ENCODE measurements around the gene SCLT1.
"Not testable (repeated sequence)": the region's sequence is repeated elsewhere in the genome, so short reads cannot be mapped to it uniquely, and the experiment has no call there.

Gene SCLT1

DNA sequence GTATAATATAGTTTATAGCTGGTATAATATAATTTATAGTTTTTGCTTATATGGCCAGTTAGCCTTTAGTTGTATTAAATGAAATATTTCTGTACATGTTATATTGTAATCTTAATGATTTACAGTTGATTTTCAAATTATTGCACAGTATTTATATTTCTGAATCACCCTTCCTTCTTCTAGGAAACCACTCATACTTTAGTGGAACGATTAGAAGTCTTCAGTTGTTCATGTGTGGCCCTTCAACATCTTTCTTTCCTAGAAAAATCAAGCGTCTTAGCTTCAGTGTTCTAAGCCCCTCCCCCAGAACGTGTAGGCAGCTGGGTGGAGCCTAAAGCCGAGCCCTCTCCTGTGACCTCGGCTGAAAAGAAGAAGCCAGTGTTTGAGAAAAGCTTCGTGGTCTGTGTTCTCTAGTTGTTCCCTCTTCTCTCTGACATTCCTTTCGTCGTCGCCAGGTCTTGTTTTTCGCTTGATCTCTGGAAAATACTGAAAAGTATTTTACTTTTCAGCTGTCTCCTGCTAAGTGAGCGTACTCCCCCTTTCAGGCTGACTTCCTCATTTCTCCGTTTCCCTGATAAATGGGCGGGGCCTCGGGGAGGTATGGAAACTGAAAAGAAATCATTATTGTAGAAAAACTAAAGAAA lies 2.6 kb upstream of the SCLT1 start, which contains the start of gene C4orf33:
Gene C4orf33, plus strand, starts transcription at position 342 of the 644 bp plus-strand sequence. CDS start 6,459 bp downstream, outside the sequence.
- Mint-ChIP-seq H3K4me3 (peak within 1 kb of the TSS; percentile 90), H3K4me1 (ENCODE audit: low read depth) (peaks cover 35% of the 10 kb centered on the region)

DNA sequence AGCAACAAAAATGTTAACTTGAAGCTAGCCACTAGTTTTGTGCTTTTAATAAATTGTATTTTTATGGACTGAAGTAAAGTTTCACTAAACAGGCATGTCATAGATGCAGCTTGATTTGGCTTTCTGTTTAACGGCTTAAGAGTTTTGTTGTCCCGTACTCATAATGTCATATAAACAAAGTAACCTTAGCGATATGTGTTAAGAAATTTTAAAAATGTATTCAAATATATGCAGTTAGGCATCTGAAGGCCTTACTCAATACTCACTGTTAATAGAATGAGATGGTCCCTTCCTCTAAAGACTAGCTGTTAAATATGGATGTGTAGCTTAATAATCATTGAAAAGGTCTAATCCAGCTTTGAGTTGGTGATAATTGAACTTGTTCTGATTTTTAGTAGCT lies 1.0 kb upstream of the SCLT1 start:
- Mint-ChIP-seq H3K4me1 (ENCODE audit: low read depth) (peaks cover 38% of the 10 kb centered on the region), H3K4me3 (no peak overlapping the region), H3K36me3 (ENCODE audit: low read depth) (peaks cover 11% of the 10 kb centered on the region), H3K27ac (peak overlapping the region; percentile 33), H3K9me3 (no peaks in the 10 kb centered on the region), H3K27me3 (no peaks in the 10 kb centered on the region)
- no peak for DNase-seq

More for the DNA sequence above, 2.6 kb upstream of the SCLT1 start, which contains the start of gene C4orf33:
- peaks cover 8% of the 10 kb centered on the region for H3K36me3 Mint-ChIP-seq (ENCODE audit: low read depth)
- peak within 1 kb of the TSS; percentile 96 for H3K27ac Mint-ChIP-seq
- no peaks in the 10 kb centered on the region for H3K27me3 Mint-ChIP-seq
- peak; percentile 77 for DNase-seq
- H3K9me3 Mint-ChIP-seq: no peaks in the 10 kb centered on the region

GRCh38 chr4:129092631-129093190 lies 628 bp downstream of the SCLT1 start:
- Mint-ChIP-seq H3K9me3 (no peaks in the 10 kb centered on the region), H3K4me1 (ENCODE audit: low read depth) (peaks cover 46% of the 10 kb centered on the region), H3K36me3 (ENCODE audit: low read depth) (peaks cover 11% of the 10 kb centered on the region), H3K4me3 (no peak overlapping the region), H3K27me3 (no peaks in the 10 kb centered on the region), H3K27ac (no peak overlapping the region)
- no peak for DNase-seq

DNA sequence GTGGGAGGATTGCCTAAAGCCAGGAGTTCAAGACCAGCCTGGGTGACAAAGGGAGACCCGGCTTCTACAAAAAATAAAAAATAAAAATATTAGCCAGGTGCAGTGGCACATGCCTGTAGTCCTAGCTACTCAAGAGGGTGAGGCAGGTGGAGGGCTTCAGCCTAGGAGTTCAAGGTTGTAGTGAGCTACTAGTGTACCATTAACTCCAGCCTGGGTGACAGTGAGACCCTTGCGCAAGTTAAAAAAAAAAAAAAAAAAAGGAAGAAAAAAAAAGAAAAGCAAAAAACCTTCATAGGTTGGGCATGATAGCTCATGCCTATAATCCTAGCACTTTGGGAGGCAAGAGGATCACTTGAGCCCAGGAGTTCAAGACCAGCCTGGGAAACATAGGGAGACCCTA lies 5.8 kb downstream of the SCLT1 start:
- Mint-ChIP-seq H3K27ac (no peak overlapping the region), H3K36me3 (ENCODE audit: low read depth) (peaks cover 20% of the 10 kb centered on the region), H3K4me1 (ENCODE audit: low read depth) (peaks cover 41% of the 10 kb centered on the region), H3K9me3 (peaks cover 4% of the 10 kb centered on the region), H3K27me3 (no peaks in the 10 kb centered on the region), H3K4me3 (no peak overlapping the region)
- no peak for DNase-seq

- DNase-seq: no peak
- no peak overlapping the region for H3K4me3 Mint-ChIP-seq
- H3K27me3 Mint-ChIP-seq: no peaks in the 10 kb centered on the region
- peaks cover 5% of the 10 kb centered on the region for H3K9me3 Mint-ChIP-seq
- peaks cover 39% of the 10 kb centered on the region for H3K36me3 Mint-ChIP-seq (ENCODE audit: low read depth)
- peaks cover 44% of the 10 kb centered on the region for H3K4me1 Mint-ChIP-seq (ENCODE audit: low read depth)
- H3K27ac Mint-ChIP-seq: no peak overlapping the region
These were observed 7.9 kb downstream of the SCLT1 start for GRCh38 chr4:129085472-129085871.

DNA sequence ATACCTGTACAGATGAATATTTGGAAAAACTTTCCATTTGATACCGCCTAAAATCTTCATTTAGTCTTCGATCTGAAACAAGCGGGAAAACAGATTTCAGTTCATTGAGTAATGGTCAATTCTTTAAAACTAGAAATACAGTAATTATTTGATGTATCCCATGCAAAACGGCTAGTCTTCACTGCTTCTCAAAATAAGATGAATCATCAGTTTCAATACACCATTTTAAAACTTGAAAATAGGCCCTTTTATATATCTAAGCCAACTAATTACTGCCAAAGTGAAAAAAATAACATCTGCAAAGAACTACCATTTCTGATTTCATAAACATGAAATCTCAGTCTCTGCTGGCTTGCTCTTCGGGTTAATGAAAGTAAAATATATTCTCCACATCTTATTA lies 11.0 kb downstream of the SCLT1 start:
- Mint-ChIP-seq H3K36me3 (ENCODE audit: low read depth) (peaks cover 65% of the 10 kb centered on the region), H3K27me3 (no peaks in the 10 kb centered on the region), H3K4me1 (ENCODE audit: low read depth) (peaks cover 29% of the 10 kb centered on the region), H3K27ac (no peak overlapping the region), H3K4me3 (no peak overlapping the region), H3K9me3 (peaks cover 15% of the 10 kb centered on the region)
- DNase-seq: no peak

- no peak for DNase-seq
- Mint-ChIP-seq H3K9me3 (peaks cover 16% of the 10 kb centered on the region), H3K36me3 (ENCODE audit: low read depth) (peaks cover 78% of the 10 kb centered on the region), H3K27ac (no peak overlapping the region), H3K4me1 (ENCODE audit: low read depth) (peaks cover 18% of the 10 kb centered on the region), H3K4me3 (no peak overlapping the region), H3K27me3 (no peaks in the 10 kb centered on the region)
These were observed 13.2 kb downstream of the SCLT1 start for GRCh38 chr4:129080129-129080528.

DNA sequence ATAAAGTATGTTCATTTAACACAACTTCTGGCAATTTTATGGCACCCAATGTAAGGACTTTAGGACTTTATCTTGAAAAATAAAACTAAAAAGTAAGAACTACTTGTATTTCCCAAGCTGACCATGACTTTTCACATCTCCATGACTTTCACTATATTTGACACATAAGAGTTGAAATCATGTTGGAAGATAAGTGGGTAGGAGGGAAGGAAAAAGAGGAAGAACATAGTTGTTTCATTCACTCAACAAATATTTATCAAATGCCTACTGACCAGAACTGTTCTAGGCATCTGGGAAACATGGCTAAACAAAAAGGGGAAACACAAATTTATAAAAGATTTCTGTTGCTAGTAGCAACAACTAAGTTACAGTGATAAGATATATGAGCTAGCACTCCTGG lies 16.0 kb downstream of the SCLT1 start:
- no peaks in the 10 kb centered on the region for H3K27me3 Mint-ChIP-seq
- DNase-seq: no peak
- H3K27ac Mint-ChIP-seq: no peak overlapping the region
- H3K4me1 Mint-ChIP-seq (ENCODE audit: low read depth): peaks cover 2% of the 10 kb centered on the region
- peaks cover 27% of the 10 kb centered on the region for H3K9me3 Mint-ChIP-seq
- peaks cover 87% of the 10 kb centered on the region for H3K36me3 Mint-ChIP-seq (ENCODE audit: low read depth)
- H3K4me3 Mint-ChIP-seq: no peak overlapping the region

DNA sequence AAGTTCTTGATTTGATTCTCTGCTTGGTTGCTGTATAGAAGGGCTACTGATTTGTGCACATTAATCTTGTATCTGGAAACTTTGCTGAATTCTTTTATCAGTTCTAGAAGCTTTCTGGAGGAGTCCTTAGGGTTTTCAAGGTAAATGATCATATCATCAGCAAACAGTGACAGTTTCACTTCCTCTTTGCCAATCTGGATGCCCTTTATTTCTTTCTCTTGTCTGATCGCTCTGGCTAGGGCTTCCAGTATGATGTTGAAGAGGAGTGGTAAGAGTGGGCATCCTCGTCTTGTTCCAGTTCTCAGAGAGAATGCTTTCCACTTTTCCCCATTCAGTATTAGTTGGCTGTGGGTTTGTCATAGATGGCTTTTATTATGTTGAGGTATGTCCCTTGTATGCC lies 23.8 kb downstream of the SCLT1 start:
- H3K4me1 Mint-ChIP-seq (ENCODE audit: low read depth); H3K27me3 Mint-ChIP-seq; DNase-seq; H3K4me3 Mint-ChIP-seq; H3K27ac Mint-ChIP-seq: not testable (repeated sequence)
- H3K36me3 Mint-ChIP-seq (ENCODE audit: low read depth): peaks cover 83% of the 10 kb centered on the region
- H3K9me3 Mint-ChIP-seq: peaks cover 57% of the 10 kb centered on the region

GRCh38 chr4:129064717-129065116 lies 28.6 kb downstream of the SCLT1 start:
- H3K4me3 Mint-ChIP-seq: no peak overlapping the region
- no peak for DNase-seq
- no peaks in the 10 kb centered on the region for H3K4me1 Mint-ChIP-seq (ENCODE audit: low read depth)
- peaks cover 84% of the 10 kb centered on the region for H3K36me3 Mint-ChIP-seq (ENCODE audit: low read depth)
- peaks cover 59% of the 10 kb centered on the region for H3K9me3 Mint-ChIP-seq
- no peak overlapping the region for H3K27ac Mint-ChIP-seq
- H3K27me3 Mint-ChIP-seq: no peaks in the 10 kb centered on the region

DNA sequence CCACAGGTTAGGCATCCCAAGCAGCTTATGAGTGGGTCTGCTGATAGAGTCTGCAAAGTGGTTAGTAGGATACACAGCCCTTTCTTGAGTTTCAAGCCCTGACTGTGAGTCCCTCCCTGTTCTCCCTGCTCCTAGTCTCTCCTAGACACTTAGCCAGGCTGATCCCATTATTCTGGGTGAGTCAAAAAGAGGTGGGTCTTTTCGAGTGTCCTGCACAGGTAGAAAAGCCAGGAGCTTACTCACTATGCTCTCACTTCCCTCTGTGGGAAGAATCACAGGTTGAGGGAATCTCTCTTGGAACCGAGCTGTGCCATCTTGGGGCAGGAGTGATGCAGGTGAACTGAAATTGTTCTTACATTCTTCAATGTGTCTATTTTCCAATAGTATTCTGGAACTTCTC lies 29.7 kb downstream of the SCLT1 start:
- no peak overlapping the region for H3K4me3 Mint-ChIP-seq
- H3K27ac Mint-ChIP-seq: no peak overlapping the region
- H3K9me3 Mint-ChIP-seq: peaks cover 59% of the 10 kb centered on the region
- no peaks in the 10 kb centered on the region for H3K4me1 Mint-ChIP-seq (ENCODE audit: low read depth)
- DNase-seq: no peak
- H3K27me3 Mint-ChIP-seq: no peaks in the 10 kb centered on the region
- H3K36me3 Mint-ChIP-seq (ENCODE audit: low read depth): peaks cover 78% of the 10 kb centered on the region

DNA sequence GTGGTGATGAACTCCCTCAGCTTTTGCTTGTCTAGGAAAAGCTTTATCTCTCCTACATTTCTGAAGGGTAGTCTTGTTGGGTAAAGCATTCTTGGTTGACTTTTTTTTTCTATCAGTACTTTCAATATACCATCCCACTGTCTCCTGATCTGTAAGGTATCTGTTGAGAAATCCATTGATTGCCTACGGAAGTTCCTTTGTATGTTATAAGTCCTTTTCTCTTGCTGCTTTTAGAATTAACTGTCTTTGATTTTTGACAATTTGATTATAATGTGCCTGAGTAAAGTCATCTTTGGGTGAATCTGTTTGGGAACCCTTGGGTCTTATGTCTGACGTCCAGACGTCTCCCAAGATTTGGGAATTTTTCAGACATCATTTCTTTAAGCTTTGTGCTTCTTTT lies 30.8 kb downstream of the SCLT1 start:
- peaks cover 72% of the 10 kb centered on the region for H3K36me3 Mint-ChIP-seq (ENCODE audit: low read depth)
- H3K27me3 Mint-ChIP-seq: no peaks in the 10 kb centered on the region
- no peak overlapping the region for H3K27ac Mint-ChIP-seq
- peaks cover 54% of the 10 kb centered on the region for H3K9me3 Mint-ChIP-seq
- no peaks in the 10 kb centered on the region for H3K4me1 Mint-ChIP-seq (ENCODE audit: low read depth)
- no peak for DNase-seq
- no peak overlapping the region for H3K4me3 Mint-ChIP-seq

- Mint-ChIP-seq H3K9me3 (peaks cover 68% of the 10 kb centered on the region), H3K36me3 (ENCODE audit: low read depth) (peaks cover 67% of the 10 kb centered on the region), H3K27me3 (no peaks in the 10 kb centered on the region), H3K27ac (no peak overlapping the region), H3K4me1 (ENCODE audit: low read depth) (no peaks in the 10 kb centered on the region), H3K4me3 (no peak overlapping the region)
- DNase-seq: no peak
These were observed 34.3 kb downstream of the SCLT1 start for GRCh38 chr4:129059028-129059427.

DNA sequence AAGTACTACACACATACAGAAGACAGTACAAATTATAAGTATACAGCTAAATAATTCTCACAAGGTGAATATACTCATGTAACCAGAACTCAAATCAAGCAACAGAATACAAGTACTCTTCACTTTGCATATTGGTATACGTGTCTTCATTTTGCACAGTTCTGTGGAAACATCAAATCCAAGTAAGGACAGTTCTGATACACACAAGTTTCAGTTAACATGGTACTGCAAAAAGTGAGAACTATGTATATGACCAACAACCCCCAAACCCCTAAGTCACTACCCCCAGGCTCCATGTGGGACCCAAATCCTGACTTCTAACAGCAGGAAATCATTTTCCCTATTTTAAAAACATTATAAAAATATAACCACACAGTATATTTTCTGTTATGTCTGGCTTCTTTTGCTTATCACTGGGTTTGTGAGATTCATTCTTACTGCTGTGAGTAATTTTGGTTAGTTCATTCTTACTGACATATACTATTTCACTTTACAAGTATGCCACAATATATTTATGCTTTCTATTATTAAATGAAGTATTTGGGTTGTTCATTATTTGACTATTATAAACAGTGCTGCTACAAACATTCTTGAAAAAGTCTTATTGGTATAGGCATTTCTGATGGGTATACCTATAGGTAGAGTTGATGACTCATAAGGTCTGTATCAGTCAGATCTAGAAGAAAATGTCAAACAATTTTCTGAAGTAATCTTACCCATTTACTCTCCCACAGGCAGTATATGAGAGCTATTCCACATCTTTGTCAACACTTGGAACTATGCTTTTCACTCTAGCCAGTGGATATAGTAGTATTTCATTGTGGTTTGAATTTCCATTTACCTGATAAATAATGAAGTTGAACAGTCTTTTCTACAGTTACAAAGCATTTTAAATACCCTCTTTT lies 47.0 kb downstream of the SCLT1 start:
- Mint-ChIP-seq H3K9me3 (peaks cover 13% of the 10 kb centered on the region), H3K4me1 (ENCODE audit: low read depth) (peaks cover 13% of the 10 kb centered on the region), H3K27ac (peak overlapping the region; percentile 42), H3K4me3 (no peak overlapping the region), H3K36me3 (ENCODE audit: low read depth) (peaks cover 5% of the 10 kb centered on the region), H3K27me3 (no peaks in the 10 kb centered on the region)
- DNase-seq: no peak

- Mint-ChIP-seq H3K27me3 (no peaks in the 10 kb centered on the region), H3K36me3 (ENCODE audit: low read depth) (peaks cover 14% of the 10 kb centered on the region), H3K27ac (no peak overlapping the region), H3K4me3 (no peak overlapping the region), H3K4me1 (ENCODE audit: low read depth) (peaks cover 13% of the 10 kb centered on the region), H3K9me3 (peaks cover 3% of the 10 kb centered on the region)
- DNase-seq: no peak
These were observed 49.8 kb downstream of the SCLT1 start for GRCh38 chr4:129043523-129043922.

Data from activated T-cell treated with anti-CD3 and anti-CD28 coated beads, Interleukin-2, amount 50 U/mL, for 24 hours (primary cell).